Measurements from ENCODE around the gene FLYWCH2.

FLYWCH2 gene

DNA sequence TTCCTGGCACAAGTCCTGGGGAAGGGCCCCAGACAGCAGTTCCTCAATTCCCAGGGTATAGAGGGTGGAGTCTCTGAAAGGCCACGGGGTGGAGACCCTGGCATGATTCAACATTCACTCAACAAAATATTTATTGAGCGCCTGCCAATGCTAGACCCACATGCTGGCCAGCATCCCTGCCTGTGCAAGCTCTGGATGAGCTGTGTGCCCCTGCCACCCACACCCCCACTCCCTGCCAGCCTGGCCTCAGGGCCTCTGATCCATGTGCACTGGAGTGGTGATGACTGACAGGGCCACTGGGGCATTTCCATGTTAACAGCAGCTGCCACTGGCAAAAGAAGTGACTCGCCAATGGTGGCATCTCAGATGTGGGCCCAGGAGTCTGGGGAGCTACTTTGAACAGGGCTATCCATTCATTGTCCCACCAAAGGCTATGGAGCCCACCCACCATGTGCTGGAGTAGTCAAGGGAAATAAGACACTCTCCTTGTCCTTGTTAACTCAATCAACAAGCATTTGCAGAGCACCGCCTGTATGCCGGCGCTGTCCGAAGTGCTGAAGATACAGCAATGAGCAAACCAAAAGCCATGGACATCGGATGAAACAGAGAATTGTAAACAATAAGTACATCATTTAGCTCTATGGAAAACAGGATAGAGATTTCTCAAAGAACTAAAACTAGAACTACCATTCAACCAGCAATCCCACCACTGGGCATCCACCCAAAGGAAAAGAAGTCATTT, 22.0 kb upstream of the FLYWCH2 start:
- TF ChIP-seq, protein P1, sequence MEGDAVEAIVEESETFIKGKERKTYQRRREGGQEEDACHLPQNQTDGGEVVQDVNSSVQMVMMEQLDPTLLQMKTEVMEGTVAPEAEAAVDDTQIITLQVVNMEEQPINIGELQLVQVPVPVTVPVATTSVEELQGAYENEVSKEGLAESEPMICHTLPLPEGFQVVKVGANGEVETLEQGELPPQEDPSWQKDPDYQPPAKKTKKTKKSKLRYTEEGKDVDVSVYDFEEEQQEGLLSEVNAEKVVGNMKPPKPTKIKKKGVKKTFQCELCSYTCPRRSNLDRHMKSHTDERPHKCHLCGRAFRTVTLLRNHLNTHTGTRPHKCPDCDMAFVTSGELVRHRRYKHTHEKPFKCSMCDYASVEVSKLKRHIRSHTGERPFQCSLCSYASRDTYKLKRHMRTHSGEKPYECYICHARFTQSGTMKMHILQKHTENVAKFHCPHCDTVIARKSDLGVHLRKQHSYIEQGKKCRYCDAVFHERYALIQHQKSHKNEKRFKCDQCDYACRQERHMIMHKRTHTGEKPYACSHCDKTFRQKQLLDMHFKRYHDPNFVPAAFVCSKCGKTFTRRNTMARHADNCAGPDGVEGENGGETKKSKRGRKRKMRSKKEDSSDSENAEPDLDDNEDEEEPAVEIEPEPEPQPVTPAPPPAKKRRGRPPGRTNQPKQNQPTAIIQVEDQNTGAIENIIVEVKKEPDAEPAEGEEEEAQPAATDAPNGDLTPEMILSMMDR (conservative IDR thresholded peaks at IDR 0.05; ENCODE audit: low read depth, low read length): no peak
- Histone ChIP-seq H4K20me1 (ENCODE audit: insufficient read depth) (no peaks in the 10 kb centered on the region), H3K4me2 (no peak overlapping the region), H3K79me2 (ENCODE audit: insufficient read depth, low read depth) (no peaks in the 10 kb centered on the region), H3K36me3 (ENCODE audit: insufficient read depth) (no peaks in the 10 kb centered on the region), H3K27me3 (ENCODE audit: insufficient read depth, low read depth) (peaks cover 90% of the 10 kb centered on the region), H2AFZ (ENCODE audit: low read depth) (no peak overlapping the region), H3K27ac (no peak overlapping the region), H3K4me1 (ENCODE audit: low read depth, poor library complexity, severe bottlenecking) (no peaks in the 10 kb centered on the region), H3K9ac (no peak overlapping the region), H3K4me3 (IDR thresholded peaks at IDR 0.05; ENCODE audit: insufficient read depth, low read depth, low read length) (no peak overlapping the region)

DNA sequence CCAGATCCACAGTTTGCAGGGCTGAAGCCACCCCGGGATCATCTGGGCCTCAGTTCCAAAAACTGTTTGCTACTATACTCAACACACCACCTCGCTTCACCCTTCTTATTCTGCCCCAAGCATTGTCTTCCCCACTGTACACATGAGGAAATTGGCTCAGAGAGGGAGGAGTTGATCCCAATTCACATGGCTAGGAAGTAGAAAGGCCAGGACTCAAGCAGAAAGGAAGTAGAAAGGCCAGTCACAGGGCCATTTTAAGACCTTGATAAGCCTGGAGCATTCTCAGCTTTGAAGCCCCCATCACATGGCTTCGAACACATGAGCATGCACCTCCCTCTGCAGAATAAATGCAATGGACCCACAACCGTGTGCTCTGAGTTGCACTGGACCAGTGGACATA, 17.4 kb upstream of the FLYWCH2 start:
- H3K36me3 ChIP-seq (ENCODE audit: insufficient read depth): no peaks in the 10 kb centered on the region
- no peak overlapping the region for H3K27ac ChIP-seq
- H2AFZ ChIP-seq (ENCODE audit: low read depth): no peak overlapping the region
- TF ChIP-seq, protein P1 (conservative IDR thresholded peaks at IDR 0.05; ENCODE audit: low read depth, low read length): no peak
- H3K4me2 ChIP-seq: no peak overlapping the region
- H3K4me3 ChIP-seq (IDR thresholded peaks at IDR 0.05; ENCODE audit: insufficient read depth, low read depth, low read length): no peak overlapping the region
- no peak overlapping the region for H3K9ac ChIP-seq
- no peaks in the 10 kb centered on the region for H4K20me1 ChIP-seq (ENCODE audit: insufficient read depth)
- no peaks in the 10 kb centered on the region for H3K79me2 ChIP-seq (ENCODE audit: insufficient read depth, low read depth)
- peaks cover 57% of the 10 kb centered on the region for H3K27me3 ChIP-seq (ENCODE audit: insufficient read depth, low read depth)
- peaks cover 12% of the 10 kb centered on the region for H3K4me1 ChIP-seq (ENCODE audit: low read depth, poor library complexity, severe bottlenecking)

DNA sequence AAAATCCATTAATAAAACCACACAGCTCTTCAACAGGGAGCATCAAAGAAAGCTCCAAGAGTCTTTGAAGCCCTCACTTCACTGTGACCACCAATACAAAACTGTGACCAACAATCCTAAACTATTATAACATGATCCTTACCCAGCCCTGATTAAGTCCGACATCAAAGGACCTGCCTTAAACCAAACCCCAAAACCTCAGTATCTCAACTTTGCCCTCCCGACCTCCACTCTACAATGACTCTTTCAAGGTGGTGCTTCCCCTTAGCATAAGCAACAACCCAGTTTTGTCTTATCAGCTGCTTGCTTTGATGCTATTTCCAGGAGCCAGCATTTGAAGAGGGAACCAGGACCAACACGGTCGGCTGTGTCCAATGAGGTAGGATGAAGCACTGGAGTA, 16.6 kb upstream of the FLYWCH2 start:
- no peak overlapping the region for H2AFZ ChIP-seq (ENCODE audit: low read depth)
- peaks cover 55% of the 10 kb centered on the region; the same call in 1 of the 2 replicates for H3K27me3 ChIP-seq (ENCODE audit: insufficient read depth, low read depth)
- H3K9ac ChIP-seq: no peak overlapping the region
- TF ChIP-seq, protein P1 (conservative IDR thresholded peaks at IDR 0.05; ENCODE audit: low read depth, low read length): no peak
- peaks cover 12% of the 10 kb centered on the region for H3K4me1 ChIP-seq (ENCODE audit: low read depth, poor library complexity, severe bottlenecking)
- no peak overlapping the region for H3K4me2 ChIP-seq
- no peaks in the 10 kb centered on the region for H3K79me2 ChIP-seq (ENCODE audit: insufficient read depth, low read depth)
- H3K4me3 ChIP-seq (IDR thresholded peaks at IDR 0.05; ENCODE audit: insufficient read depth, low read depth, low read length): no peak overlapping the region
- H4K20me1 ChIP-seq (ENCODE audit: insufficient read depth): no peaks in the 10 kb centered on the region
- H3K27ac ChIP-seq: no peak overlapping the region
- H3K36me3 ChIP-seq (ENCODE audit: insufficient read depth): no peaks in the 10 kb centered on the region

DNA sequence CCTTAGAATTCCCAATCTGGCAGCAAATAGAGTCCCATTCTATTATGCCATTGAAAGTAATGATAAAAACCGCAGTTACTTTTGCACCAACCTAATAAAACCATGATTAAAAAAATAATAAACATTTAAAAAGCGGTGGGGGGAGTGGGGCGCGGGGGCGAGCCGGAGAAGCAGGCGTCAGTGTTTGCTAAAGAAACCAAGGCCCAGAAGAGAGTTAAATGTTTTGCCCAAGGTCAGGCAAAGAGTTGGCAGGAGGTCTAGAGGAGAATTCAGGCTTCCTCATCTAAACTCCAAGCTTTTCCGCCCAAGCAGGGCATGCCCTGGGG, 15.4 kb upstream of the FLYWCH2 start:
- peak overlapping the region; percentile 29; the same call in 1 of the 2 replicates for H3K27ac ChIP-seq
- H3K79me2 ChIP-seq (ENCODE audit: insufficient read depth, low read depth): no peaks in the 10 kb centered on the region
- H3K4me1 ChIP-seq (ENCODE audit: low read depth, poor library complexity, severe bottlenecking): peaks cover 12% of the 10 kb centered on the region
- TF ChIP-seq, protein P1 (conservative IDR thresholded peaks at IDR 0.05; ENCODE audit: low read depth, low read length): no peak
- peaks cover 48% of the 10 kb centered on the region; the same call in 1 of the 2 replicates for H3K27me3 ChIP-seq (ENCODE audit: insufficient read depth, low read depth)
- H3K4me2 ChIP-seq: peak overlapping the region; percentile 49
- no peaks in the 10 kb centered on the region for H4K20me1 ChIP-seq (ENCODE audit: insufficient read depth)
- H3K4me3 ChIP-seq (IDR thresholded peaks at IDR 0.05; ENCODE audit: insufficient read depth, low read depth, low read length): no peak overlapping the region
- peak overlapping the region; percentile 69 for H2AFZ ChIP-seq (ENCODE audit: low read depth)
- H3K9ac ChIP-seq: no peak overlapping the region
- H3K36me3 ChIP-seq (ENCODE audit: insufficient read depth): no peaks in the 10 kb centered on the region

Measured in KMS-11 (cell line).